Keratinocyte (primary cell): ENCODE measurements around the gene ETFA.

Source experiments
- EZH2 ChIP-seq: IDR thresholded peaks from one replicate; pipeline ENCODE4 v1.6.1; 2012; ENCODE audit warnings: inconsistent platforms, mild to moderate bottlenecking, low read length, moderate library complexity
- TF ChIP-seq, protein P1 (sequence below), 3 experiments: IDR thresholded peaks in 1 of 3; conservative IDR thresholded peaks in 1 of 3; optimal IDR thresholded peaks in 1 of 3; 2 replicates in 2 of 3; 3 replicates in 1 of 3; pipeline versions ENCODE3 to v1.5.1; 2011; ENCODE audit warnings: low read length in 3 of 3, mild to moderate bottlenecking in 3 of 3, moderate library complexity in 2 of 3, control low read depth in 1 of 3, inconsistent platforms in 1 of 3; ENCODE audit not compliant: insufficient read depth in 2 of 3; ENCODE audit errors: extremely low read depth in 1 of 3

DNA sequence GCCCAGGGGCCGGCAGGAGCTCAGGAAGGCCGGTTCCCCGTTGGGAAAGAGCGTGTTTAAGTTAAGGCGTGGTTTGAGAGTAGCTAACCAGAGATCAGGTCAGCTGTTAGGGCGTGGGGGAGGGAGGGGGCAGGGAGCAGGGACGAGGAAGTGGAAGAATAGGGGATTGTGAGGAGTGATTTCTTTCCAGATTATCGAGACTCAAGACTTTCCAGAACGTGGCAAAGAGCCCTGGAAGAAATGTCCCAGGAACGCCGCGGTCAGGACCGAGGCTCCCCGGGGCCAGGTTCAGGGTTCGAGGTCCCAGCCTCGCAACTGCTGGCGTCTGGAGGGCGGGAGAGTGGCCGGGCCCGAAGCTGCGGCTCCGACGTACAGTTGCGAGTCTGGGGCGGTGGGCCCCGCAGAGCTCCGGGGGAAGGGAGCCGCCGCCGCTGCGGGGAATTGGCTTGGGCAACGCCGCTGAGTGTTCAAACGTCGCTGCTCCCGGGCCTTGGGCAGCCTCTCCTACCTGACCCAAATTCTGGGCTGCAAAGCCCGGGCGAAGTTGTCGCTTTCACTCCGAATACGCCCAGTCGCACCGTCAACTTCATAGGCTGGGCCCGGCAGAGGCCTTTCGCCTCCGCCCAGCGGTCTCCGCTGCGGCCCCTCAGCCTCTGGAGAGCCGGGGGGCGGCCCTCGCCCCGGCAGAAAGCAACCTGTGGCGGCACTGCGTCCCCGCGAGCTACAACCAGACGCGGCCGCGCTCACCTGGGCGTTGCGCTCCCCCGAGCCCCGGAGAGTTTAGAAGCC, 34.8 kb upstream of the ETFA start:
- TF ChIP-seq, protein P1, sequence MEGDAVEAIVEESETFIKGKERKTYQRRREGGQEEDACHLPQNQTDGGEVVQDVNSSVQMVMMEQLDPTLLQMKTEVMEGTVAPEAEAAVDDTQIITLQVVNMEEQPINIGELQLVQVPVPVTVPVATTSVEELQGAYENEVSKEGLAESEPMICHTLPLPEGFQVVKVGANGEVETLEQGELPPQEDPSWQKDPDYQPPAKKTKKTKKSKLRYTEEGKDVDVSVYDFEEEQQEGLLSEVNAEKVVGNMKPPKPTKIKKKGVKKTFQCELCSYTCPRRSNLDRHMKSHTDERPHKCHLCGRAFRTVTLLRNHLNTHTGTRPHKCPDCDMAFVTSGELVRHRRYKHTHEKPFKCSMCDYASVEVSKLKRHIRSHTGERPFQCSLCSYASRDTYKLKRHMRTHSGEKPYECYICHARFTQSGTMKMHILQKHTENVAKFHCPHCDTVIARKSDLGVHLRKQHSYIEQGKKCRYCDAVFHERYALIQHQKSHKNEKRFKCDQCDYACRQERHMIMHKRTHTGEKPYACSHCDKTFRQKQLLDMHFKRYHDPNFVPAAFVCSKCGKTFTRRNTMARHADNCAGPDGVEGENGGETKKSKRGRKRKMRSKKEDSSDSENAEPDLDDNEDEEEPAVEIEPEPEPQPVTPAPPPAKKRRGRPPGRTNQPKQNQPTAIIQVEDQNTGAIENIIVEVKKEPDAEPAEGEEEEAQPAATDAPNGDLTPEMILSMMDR (optimal IDR thresholded peaks at IDR 0.05 in 1 of 3, IDR thresholded peaks at IDR 0.05 in 1 of 3, conservative IDR thresholded peaks at IDR 0.05 in 1 of 3; ENCODE audit: extremely low read depth in 1 of 3, insufficient read depth in 2 of 3, low read length in 3 of 3): no peak
- TF ChIP-seq EZH2: peak; percentile 85
